ENCODE measurements around the gene MIER1.

Gene MIER1

DNA sequence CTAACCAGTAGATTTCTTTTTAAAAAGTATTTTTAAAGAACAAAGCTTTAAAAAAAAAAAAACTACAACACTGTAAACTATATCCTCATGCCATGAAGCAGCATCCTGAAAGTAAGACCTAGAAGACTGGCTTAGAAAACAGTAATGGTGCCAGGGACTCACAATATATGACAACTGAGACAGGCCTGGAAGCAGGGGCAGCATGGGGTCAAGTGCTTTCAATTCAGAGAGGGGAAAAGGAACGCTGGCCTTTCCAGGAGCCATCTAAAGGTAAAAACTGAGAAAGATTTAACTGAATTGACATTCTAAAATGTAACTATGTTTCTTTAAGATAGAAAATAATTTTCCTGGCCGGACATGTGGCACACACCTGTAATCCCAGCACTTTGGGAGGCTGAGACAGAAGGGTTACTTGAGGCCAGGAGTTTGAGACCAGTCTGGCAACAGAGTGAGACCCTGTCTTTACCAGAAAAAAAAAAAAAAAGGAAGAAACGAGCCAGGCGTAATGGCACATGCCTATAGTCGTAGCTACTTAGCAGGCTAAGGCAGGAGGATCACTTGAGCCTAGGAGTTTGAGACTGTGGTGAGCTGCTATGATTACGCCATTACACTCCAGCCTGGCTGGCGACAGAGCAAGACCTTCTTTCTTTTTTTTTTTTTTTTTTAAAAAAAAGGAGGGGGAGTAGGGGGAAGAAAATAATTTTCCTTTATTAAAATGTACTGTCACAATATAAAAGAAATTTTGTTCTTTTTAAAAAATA is 75.0 kb downstream of the MIER1 start:
- DNase-seq (ENCODE audit: low spot score) = no peak

DNA sequence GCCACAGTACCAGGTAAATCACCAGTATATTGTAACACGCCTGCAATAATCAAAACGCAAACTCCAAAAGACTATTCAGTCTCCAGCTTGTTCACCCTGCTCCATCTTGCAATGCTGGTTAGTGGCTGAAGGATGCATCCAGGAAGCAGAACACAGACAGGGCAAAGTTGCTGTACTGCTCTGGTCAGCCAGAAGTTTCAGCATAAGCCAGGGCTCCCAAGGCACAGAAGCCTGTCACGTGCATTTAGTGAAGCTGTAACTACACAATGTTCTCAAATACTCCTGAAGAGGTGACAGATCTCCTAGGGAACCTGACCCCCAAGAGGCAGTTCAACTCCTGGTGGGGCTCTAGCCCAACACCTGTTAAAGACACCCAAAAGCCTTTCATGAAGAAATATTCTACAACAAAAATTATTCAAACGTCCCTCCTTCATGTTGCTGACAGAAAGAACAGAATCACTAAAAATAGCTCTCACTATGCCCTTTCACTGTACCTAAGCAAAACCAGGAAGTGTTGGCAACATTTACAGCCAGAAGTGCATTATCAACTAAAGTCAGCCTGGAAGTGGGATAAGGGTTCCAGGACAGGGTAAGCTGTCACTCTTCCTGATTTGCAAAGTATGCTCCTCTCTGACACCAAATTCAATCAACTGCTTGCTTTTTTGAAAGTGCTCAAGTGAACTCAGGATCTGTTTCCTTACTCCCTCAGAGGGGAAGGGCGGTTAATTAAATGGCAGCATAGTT is 77.1 kb downstream of the MIER1 start:
- DNase-seq (ENCODE audit: low spot score) = no peak

DNA sequence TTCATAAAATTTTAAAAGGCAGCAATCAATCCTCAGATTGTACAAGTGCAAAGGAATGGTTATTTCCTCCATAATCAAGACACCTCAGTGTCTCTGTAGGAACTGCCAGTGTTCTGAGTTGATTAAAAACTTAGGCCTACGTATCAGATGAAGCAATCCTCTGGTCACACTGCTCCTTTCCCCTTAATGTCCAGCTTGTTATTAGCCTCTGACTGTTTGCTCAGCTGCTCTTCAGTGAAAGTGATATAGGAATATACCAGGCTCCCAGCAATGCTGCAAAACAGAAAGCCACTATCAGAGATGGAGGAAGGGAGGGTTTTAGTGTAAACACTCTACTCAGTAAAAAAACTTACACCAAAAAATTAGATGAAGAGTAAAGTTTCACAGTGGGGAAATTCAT is 79.4 kb downstream of the MIER1 start:
- DNase-seq (ENCODE audit: low spot score) = no peak

DNA sequence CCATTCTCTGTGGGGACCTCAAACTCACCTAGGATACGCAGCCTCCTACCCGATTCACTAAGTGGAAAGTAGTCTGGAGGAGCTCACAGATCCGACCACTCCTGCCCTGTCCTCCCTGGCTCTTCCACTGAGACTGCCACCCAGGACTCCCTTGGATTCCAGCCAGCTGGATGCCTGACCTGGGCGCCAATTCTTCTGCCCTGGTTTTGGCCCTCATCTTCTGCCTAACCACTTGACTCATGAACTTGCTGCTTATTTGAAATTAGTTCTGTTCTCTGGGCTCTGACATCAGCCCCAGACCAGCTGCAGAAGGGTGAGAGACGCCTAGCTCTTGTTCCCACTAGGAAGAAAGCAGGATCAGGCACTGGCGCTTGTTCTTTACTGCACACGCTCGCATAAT is 80.3 kb downstream of the MIER1 start:
- DNase-seq (ENCODE audit: low spot score) = no peak

DNA sequence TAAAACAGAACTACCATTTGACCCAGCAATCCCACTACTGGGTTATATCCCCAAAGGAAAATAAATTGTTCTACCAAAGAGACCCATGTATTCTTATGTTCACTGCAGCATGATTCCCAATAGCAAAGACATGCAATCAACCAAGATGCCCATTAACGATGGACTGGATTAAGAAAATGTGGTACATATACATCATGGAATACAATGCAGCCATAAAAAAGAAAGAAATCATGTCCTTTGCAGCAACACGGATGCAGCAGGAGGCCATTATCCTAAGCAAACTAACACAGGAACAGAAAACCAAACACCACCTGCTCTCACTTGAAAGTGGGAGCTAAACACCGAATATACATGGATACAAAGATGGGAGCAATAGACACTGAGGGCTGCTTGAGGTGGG is 85.0 kb downstream of the MIER1 start:
- DNase-seq (ENCODE audit: low spot score) = no peak

DNA sequence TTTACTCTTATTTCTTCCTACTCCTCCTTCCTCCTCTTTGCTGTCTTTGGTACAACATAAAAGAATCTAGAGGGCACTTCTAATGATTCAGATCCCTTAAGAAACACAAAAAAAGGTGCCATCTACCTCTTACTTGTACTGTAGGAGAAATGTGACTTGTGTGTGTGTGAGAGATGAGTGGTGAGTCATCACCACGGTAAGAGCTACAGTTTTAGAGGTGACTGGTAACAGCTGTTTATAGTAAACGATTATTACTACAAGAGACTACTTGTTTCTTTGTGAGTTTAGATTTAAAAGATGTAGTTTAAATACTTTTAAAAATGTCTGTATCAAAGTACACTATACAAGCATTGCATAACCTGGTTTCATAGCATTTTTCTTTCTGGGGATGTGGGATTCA is 88.8 kb downstream of the MIER1 start:
- peak; percentile 59 for DNase-seq (ENCODE audit: low spot score)

DNA sequence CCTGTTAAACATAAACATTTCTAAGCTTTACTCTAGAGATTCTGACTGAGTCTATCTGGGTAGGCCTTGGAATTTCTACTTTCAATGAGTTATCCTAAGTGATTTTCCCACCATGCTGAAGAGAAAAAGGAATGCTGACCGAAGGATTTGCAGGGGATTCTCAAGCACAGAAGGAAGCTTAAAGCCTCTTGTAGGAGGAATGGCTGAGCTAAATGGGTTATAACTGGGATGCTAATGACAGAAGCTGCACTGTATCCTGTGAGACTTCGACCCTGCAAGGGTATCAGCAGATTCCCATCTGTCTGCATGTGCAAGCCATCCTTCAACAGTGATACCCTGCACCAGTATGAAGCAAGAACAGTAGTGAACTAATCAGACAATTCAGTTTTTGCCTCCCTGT is 93.8 kb downstream of the MIER1 start:
- DNase-seq (ENCODE audit: low spot score) = no peak

DNA sequence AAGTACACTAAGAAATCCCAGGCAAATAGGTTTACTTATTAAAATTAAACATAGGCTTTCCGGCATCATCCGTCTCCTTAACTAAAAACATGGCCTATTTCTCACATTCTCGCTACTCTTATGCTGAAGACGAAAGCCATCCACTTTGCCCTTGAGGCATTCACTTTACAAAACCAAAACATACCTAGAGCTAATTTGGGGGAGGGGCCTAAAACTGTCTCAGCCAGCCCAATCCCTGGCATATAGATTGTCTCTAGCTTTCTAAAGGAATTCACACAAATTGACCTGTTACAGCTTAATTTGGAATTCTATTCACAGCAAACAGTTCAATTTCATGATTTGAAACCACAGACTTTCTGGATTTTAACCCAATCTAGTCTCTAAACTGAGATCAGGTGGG is 94.3 kb downstream of the MIER1 start:
- DNase-seq (ENCODE audit: low spot score) = no peak

DNA sequence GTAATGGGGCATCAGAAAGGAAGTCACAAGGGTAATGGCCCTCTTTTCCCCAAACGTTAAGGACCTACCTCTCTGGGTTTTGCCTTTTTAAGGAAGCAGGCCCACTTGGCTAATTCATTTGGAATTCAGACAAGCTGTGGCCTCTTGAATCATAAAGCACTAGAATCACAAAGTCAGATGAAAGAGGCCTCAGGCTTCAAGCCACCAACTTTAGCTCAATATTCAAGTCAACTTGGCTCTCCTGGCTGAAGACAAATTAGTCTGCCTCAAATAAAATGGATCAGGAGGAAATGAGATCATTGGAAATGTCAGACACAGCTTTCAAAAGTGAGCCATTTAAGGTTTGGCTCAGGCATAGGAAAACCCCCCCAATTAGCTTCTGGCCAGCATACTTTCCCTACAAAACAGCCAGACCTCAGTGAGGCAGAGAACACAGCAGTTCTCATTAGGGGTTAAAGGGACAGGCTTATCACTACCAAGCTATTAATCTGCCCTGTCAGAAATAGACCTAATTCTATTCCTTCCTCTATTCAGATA is 94.9 kb downstream of the MIER1 start:
- peak; percentile 75 for DNase-seq (ENCODE audit: low spot score)

DNA sequence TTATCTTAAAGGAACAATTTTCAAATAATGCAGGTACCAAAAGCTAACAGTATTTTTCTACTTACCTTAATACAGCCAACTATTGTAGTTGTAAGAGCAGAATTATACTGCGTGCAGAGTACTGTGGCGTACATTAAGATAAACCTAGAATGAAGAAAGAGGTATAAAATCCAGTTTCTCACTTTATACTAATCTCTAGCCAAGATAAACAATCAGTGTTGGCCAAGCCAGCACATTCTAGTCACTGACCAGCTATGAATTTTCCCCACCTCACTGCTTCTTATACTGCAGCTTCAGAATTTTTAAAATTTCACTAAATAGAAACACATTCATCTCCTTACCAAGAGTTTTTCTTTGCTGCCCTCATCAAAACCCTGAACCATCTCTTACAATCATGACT is 95.5 kb downstream of the MIER1 start:
- no peak for DNase-seq (ENCODE audit: low spot score)

DNA sequence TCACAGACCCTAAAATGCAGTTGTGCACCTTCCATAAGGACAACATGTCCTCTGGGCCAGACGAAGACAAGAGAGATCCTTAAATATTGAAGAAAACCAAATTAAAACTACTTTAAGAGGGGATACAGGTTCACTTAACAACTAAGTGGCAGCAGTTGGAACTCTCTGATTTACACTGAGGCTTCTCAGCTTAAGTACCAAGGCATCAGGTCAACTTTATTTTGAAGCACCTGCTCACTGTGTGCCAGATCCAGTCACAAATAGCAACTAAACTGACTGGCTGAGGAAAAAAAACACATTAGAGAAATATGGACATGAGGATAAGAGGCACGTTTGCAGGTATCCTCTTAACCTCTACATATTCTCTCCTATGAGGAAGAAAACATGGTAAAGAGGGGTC is 96.0 kb downstream of the MIER1 start:
- DNase-seq (ENCODE audit: low spot score) = no peak

DNA sequence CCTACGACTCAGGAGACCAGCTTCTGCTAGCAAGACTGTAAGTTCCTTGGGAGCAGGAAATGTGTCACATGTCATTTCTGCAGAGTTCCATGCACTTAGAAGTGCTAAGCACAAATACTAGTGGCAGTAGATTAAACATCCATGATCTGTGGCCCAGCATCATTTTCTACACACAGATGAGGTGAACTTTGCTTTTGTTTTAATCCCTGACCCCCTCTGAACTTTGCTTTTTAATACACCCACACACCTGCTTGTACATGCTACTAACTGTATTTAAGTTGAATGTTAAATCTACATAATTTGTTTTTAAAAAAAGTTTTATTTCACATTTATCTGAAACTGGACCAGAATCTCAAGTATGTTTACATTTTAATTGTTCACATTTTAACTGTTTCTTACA is 104.7 kb downstream of the MIER1 start:
- DNase-seq (ENCODE audit: low spot score) = no peak

DNA sequence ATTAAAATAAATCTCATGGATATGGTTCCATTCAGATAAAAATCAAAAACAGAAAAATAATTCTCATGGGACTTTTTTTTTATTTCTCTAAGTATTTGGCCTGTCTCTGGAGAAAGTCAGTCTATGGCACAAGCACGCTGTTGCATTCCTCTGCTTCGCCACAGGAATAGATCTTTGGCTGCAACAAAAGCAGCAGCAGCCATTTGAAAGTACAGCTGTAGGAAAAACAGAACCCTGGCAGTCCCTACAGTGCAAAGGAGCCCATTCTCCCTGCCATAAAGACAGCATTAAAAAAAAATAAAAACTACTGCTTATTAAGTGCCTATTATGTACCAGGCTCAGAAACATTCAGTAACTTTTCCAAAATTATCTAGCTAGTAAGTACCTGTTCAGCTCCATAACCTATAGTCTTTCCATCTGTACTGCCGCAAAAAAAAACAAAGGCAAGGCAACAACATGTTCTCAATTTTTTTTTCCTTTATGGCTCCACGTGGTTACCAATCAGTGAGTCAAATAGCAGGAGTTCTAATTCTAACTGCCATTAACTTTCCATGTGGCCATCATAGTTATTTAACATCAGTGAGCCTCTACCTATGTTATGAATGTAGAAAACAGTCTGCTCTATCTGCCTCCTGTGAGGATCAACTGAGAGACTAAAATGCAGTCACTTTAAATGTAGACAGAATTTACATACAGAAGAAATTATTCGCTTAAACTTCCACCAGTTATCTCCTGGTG is 106.5 kb downstream of the MIER1 start:
- DNase-seq (ENCODE audit: low spot score) = no peak

DNA sequence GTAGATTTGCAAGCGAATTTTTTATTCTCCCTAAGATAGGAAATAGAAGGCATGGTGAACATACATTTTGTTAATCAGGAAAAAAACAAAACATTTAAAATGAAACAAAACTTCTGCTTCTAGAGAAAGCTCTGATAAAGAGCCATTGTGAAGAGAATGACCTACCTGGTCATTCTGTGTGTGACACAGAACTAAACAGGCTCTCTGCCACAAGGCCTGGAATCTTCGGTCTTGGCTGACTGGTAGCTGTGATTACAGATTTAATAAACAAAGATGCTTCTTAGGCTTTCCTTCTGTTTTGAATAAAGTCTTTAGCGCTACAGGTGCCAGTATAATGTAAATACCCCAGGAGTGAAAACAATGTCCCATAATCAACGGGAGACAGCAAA is 107.1 kb downstream of the MIER1 start:
- no peak for DNase-seq (ENCODE audit: low spot score)

All from kidney tubule cell (primary cell).